ENCODE results near the gene LRRC2. TPM values are rescaled to one million over a fixed set of nuclear protein-coding genes. Genes with fewer than 3 reads are reported as not detected.
A peak's percentile ranks its signal among the peaks of the same experiment; 100 is the strongest.

LRRC2 gene
- total RNA-seq, 3 donors from 2014 or later = 1.8 to 2.8 (median 2.5) TPM

DNA sequence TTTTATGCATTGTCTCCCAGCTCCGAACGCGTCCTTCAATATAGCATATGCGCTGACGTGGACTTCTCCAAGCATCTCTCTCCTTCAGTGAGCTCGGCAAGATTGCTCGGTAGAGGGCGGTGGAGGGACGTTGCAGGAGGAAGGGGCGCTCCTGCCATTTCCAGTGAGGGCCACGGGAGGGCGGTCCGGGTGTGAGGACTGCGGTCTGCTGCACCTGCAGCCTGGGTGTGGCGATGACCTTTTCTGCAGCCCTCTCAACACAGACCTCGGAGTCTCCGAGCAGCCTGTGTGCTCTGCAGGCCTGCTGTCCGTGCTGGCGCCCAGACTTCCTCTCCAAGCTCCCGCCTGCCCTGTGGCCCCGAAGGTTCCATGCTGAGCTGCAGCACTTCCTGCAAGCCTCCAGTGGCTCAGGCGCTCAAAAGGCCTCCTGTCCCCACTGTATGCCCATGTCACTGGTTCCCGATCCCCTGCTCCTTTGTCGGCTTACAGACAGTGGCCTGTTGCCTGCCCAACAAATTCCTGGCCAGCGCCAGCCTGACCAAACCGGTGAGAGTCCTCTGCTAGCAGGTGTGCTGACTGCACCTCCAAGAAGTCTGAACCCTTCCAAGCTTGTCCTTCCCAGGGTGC, 77.3 kb downstream of the LRRC2 start:
- ATAC-seq (peak; percentile 97), DNase-seq (peak; percentile 94 to 99 (median 97))
- H3K4me3 ChIP-seq = no peak overlapping the region
- intact Hi-C loops (cut with DNase I, micrococcal nuclease) = loop anchor here (5.0 to 10.0 kb wide), 3 partner anchors 66 to 143 kb away; no protein-coding TSS in a partner anchor
- no peaks in the 10 kb centered on the region for H3K36me3 ChIP-seq (ENCODE audit: low read depth)
- TF ChIP-seq, protein P1, sequence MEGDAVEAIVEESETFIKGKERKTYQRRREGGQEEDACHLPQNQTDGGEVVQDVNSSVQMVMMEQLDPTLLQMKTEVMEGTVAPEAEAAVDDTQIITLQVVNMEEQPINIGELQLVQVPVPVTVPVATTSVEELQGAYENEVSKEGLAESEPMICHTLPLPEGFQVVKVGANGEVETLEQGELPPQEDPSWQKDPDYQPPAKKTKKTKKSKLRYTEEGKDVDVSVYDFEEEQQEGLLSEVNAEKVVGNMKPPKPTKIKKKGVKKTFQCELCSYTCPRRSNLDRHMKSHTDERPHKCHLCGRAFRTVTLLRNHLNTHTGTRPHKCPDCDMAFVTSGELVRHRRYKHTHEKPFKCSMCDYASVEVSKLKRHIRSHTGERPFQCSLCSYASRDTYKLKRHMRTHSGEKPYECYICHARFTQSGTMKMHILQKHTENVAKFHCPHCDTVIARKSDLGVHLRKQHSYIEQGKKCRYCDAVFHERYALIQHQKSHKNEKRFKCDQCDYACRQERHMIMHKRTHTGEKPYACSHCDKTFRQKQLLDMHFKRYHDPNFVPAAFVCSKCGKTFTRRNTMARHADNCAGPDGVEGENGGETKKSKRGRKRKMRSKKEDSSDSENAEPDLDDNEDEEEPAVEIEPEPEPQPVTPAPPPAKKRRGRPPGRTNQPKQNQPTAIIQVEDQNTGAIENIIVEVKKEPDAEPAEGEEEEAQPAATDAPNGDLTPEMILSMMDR (IDR thresholded peaks at IDR 0.05) = peak; percentile 96
- no peaks in the 10 kb centered on the region for H3K9me3 ChIP-seq
- H3K4me1 ChIP-seq (ENCODE audit: low read depth) = peaks cover 17% of the 10 kb centered on the region

DNA sequence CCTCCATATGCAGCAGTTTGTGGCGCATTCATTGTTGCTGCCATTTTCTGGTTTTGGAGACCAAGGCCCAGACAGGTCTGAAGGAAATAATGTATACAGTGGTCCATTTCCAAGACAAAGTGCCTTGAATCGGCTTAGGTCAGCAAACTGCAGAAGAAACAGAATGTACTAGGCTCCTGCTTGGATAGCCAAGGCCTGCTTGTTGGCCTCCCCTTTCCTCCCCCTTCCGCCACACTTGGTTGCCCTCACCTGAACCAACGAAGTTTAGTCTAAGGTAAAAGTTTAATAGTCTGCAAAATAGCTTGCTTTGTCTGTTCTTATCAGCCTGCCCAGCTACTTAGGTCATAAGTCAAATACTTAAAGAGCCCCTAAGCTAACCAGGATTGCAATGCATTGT, 80.3 kb downstream of the LRRC2 start:
- no peak for ATAC-seq
- DNase-seq = no peak

DNA sequence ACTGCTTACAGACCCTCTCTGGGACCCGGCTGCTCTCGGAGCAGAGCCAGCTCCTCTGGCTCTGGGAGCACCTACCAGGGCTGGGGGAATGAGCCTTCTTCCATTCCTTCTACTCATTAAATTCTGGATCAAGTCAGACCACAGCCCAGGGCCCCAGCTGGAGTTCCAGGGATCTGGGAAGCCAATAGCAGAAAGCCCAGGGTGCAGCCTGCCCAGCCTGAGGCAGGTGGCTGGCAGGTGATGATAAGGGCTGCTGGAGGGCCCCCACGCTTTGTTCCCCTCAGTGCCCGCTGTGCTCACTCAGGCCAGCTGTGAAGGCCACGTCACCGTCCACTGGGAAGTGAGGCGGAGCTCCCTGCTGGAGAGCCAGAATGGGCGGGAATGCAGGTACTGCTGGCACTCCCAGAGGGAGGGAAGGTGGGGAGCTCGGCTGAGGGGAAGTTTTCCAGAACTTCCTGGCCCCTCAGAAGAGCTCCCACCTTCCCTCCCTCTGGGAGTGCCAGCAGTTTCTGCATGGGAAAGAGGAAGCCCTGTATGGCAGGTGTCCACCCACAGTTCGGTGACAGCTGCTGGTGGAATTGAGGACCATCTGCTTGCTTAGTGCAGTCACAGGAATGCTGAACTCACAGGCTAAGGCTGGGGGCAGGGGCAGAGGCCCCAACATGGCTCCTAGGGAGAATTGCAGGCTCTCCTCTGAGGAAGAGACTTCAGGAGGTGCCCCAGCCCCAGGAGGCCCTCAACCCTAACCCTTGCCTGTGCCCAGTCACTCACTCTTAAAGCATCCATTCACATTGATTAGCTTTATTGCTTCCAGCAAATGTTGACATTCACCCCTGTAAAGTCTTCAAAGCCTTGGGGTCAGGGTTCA, 81.0 kb downstream of the LRRC2 start:
- intact Hi-C loops (cut with DNase I, micrococcal nuclease) = loop anchor here (5.0 to 10.0 kb wide), 3 partner anchors 70 to 147 kb away; no protein-coding TSS in a partner anchor
- TF ChIP-seq, protein P1 (IDR thresholded peaks at IDR 0.05) = no peak
- ATAC-seq (peak; percentile 76), DNase-seq (peak; percentile 59 to 80 (median 70))
- Histone ChIP-seq H3K36me3 (ENCODE audit: low read depth) (no peaks in the 10 kb centered on the region), H3K4me3 (no peak overlapping the region), H3K9me3 (no peaks in the 10 kb centered on the region), H3K4me1 (ENCODE audit: low read depth) (peaks cover 17% of the 10 kb centered on the region)

More for the DNA sequence above, 80.3 kb downstream of the LRRC2 start:
- TF ChIP-seq, protein P1 (IDR thresholded peaks at IDR 0.05) = no peak
- Histone ChIP-seq H3K4me1 (ENCODE audit: low read depth) (peaks cover 17% of the 10 kb centered on the region), H3K9me3 (no peaks in the 10 kb centered on the region), H3K36me3 (ENCODE audit: low read depth) (no peaks in the 10 kb centered on the region), H3K4me3 (no peak overlapping the region)
- intact Hi-C loops (cut with DNase I, micrococcal nuclease) = loop anchor here (5.0 to 10.0 kb wide), 3 partner anchors 69 to 147 kb away; no protein-coding TSS in a partner anchor

DNA sequence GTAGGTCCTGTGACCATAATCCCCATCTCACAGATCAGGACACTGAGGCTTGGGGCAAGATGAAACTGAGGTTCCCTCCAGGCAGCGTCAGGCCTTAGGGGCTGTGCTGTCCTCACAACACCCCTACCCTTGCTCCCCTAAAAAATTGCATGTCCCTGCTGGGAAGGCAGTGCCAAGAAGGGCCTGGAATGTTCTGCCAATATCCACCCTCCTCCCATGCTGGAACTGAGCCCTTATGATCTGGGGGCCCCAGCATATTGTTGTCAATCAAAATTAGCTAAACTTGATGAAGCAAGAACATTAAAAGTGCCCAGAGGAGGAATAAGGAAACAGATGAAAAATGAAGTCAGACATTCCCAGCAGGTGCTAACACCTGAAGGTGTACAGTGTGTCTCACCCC, 81.7 kb downstream of the LRRC2 start:
- H3K9me3 ChIP-seq = no peaks in the 10 kb centered on the region
- TF ChIP-seq, protein P1 (IDR thresholded peaks at IDR 0.05) = no peak
- peaks cover 17% of the 10 kb centered on the region for H3K4me1 ChIP-seq (ENCODE audit: low read depth)
- H3K36me3 ChIP-seq (ENCODE audit: low read depth) = no peaks in the 10 kb centered on the region
- DNase-seq = no peak
- H3K4me3 ChIP-seq = no peak overlapping the region
- ATAC-seq = no peak
- intact Hi-C loops (cut with DNase I, micrococcal nuclease) = loop anchor here in 1 of 2 donors (10.0 kb wide), 1 partner anchor 70 kb away; no protein-coding TSS in a partner anchor

DNA sequence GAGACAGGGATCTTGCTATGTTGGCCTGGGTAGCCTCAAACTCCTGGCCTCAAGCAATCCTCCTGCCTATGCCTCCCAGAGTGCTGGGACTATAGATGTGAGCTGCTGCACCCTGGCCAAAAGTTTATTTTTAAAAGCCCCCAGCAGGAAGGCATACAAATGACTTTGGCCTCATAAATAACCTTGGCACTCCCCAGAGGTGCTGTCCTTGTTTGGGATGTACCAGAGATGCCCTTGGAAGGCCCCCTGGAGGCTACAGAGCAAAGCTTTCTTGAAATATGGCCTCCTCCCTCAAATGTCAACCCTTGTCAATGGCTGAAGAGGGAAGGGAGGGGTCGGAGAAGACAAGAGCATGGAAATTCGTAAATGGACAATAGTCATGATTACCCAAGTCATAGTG, 82.3 kb downstream of the LRRC2 start:
- ATAC-seq (no peak), DNase-seq (no peak)
- no peaks in the 10 kb centered on the region for H3K9me3 ChIP-seq
- intact Hi-C loops (cut with DNase I, micrococcal nuclease) = loop anchor here in 1 of 2 donors (10.0 kb wide), 1 partner anchor 71 kb away; no protein-coding TSS in a partner anchor
- no peaks in the 10 kb centered on the region for H3K36me3 ChIP-seq (ENCODE audit: low read depth)
- H3K4me1 ChIP-seq (ENCODE audit: low read depth) = peaks cover 12% of the 10 kb centered on the region
- no peak overlapping the region for H3K4me3 ChIP-seq
- TF ChIP-seq, protein P1 (IDR thresholded peaks at IDR 0.05) = no peak
